Natural killer cell (primary cell): Measurements from ENCODE around the gene STIL. TPM values are rescaled to one million over a fixed set of nuclear protein-coding genes. Genes with fewer than 3 reads are reported as not detected.

Source experiments
- ATAC-seq, 3 donors: fragments of 150-1000 bp in 2 of 3; fragments of 200-7000 bp in 1 of 3; cut with Tn5 transposase; 1 replicate in 1 of 3; 2 replicates in 2 of 3; pipeline ENCODE4 v1.10.0; 2021; ENCODE audit warnings: mild to moderate bottlenecking in 2 of 3, moderate library complexity in 2 of 3
- DNase-seq, 2 donors: peaks; one replicate each; pipeline versions ENCODE4 v3.0.0 to v3.0.0-alpha.2; 2013 to 2021; ENCODE audit warnings: mixed read lengths in 1 of 2
- H3K27ac ChIP-seq: one replicate; pipeline ENCODE4 v1.5.1; 2013; ENCODE audit warnings: mild to moderate bottlenecking, low read length
- H3K27me3 ChIP-seq: one replicate; pipeline ENCODE4 v1.6.1; 2013; ENCODE audit warnings: low read length; ENCODE audit not compliant: control insufficient read depth, insufficient read depth
- H3K36me3 ChIP-seq: one replicate; pipeline ENCODE4 v1.6.1; 2013; ENCODE audit warnings: low read length; ENCODE audit not compliant: control insufficient read depth, insufficient read depth
- H3K4me1 ChIP-seq: one replicate; pipeline ENCODE4 v1.6.1; 2013; ENCODE audit warnings: low read length; ENCODE audit not compliant: control insufficient read depth, insufficient read depth
- H3K4me3 ChIP-seq: one replicate; pipeline ENCODE4 v1.5.1; 2013; ENCODE audit warnings: low read length
- H3K9me3 ChIP-seq: one replicate; pipeline ENCODE4 v1.6.1; 2013; ENCODE audit warnings: low read length; ENCODE audit not compliant: control insufficient read depth, insufficient read depth
- H3K27ac Mint-ChIP-seq, 2 donors: one replicate each; pipeline ENCODE4 v1.8.0; 2022; ENCODE audit warnings: mild to moderate bottlenecking in 2 of 2, mixed read lengths in 2 of 2, moderate library complexity in 1 of 2
- H3K27me3 Mint-ChIP-seq, 2 donors: one replicate each; pipeline ENCODE4 v1.8.0; 2022; ENCODE audit warnings: low read depth in 2 of 2, mixed read lengths in 2 of 2
- H3K36me3 Mint-ChIP-seq: one replicate; pipeline ENCODE4 v1.8.0; 2022; ENCODE audit warnings: mixed read lengths
- H3K4me1 Mint-ChIP-seq, 2 donors: one replicate each; pipeline ENCODE4 v1.8.0; 2022; ENCODE audit warnings: mixed read lengths in 2 of 2
- H3K4me3 Mint-ChIP-seq: one replicate; pipeline ENCODE4 v1.8.0; 2022; ENCODE audit warnings: mild to moderate bottlenecking, moderate library complexity, mixed read lengths
- H3K9me3 Mint-ChIP-seq, 2 donors: one replicate each; pipeline ENCODE4 v1.8.0; 2022; ENCODE audit warnings: mixed read lengths in 2 of 2
- CTCF ChIP-seq: fragments of 200-600 bp; IDR thresholded peaks from one replicate; pipeline ENCODE4 v1.8.0; 2022; ENCODE audit warnings: antibody characterized with exemption
- WGBS: methylation state at CpG from one replicate; pipeline ENCODE4 v1.1.7; 2013; ENCODE audit warnings: missing lambda C conversion rate; ENCODE audit not compliant: insufficient coverage; 5-methylcytosine and 5-hydroxymethylcytosine counted together
- intact Hi-C: fragments of 100-400 bp; cut with micrococcal nuclease; formaldehyde crosslinking; loops from one replicate; pipeline ENCODE4 v1.14.2; 2022
- total RNA-seq, 4 donors: library from RNA; stranded (reverse); fragments of 120-200 nt in 1 of 4; gene quantifications; one replicate each; pipeline versions ENCODE4 v1.2.3 to v1.2.4, GENCODE V29; 2013 to 2022

STIL gene
- total RNA-seq, 3 donors from 2014 or later (not counting 1 experiment from before 2014, with no cell fraction given), result 2.1 to 2.9 (median 2.4) TPM

GRCh38 chr1:47249755-47250154, 64.2 kb downstream of the STIL start:
- intact Hi-C loops, result no loop called here
- DNase-seq (no peak), ATAC-seq (no peak)
- H3K9me3 ChIP-seq, result no peaks in the 10 kb centered on the region
- H3K9me3 Mint-ChIP-seq, result no peaks in the 10 kb centered on the region
- H3K4me1 Mint-ChIP-seq, result no peaks in the 10 kb centered on the region
- no peak overlapping the region for H3K27ac Mint-ChIP-seq
- H3K27me3 Mint-ChIP-seq, result peaks cover 2 to 4% of the 10 kb centered on the region in 2 donors
- H3K36me3 ChIP-seq, result no peaks in the 10 kb centered on the region
- no peak overlapping the region for H3K27ac ChIP-seq
- H3K27me3 ChIP-seq, result no peaks in the 10 kb centered on the region
- no peaks in the 10 kb centered on the region for H3K4me1 ChIP-seq
- no peak overlapping the region for H3K4me3 ChIP-seq
- TF ChIP-seq CTCF, result no peak
- WGBS, result 91% methylated on average over 1 of the region's 3 CpGs
- no peaks in the 10 kb centered on the region for H3K36me3 Mint-ChIP-seq
- H3K4me3 Mint-ChIP-seq, result no peak overlapping the region

GRCh38 chr1:47244339-47244862, 69.5 kb downstream of the STIL start:
- Histone ChIP-seq H3K4me3 (no peak overlapping the region), H3K9me3 (no peaks in the 10 kb centered on the region), H3K36me3 (no peaks in the 10 kb centered on the region), H3K27ac (no peak overlapping the region), H3K4me1 (no peaks in the 10 kb centered on the region), H3K27me3 (no peaks in the 10 kb centered on the region)
- peaks cover 0 to 2% of the 10 kb centered on the region in 2 donors for H3K4me1 Mint-ChIP-seq
- H3K9me3 Mint-ChIP-seq, result no peaks in the 10 kb centered on the region
- TF ChIP-seq CTCF, result no peak
- no peaks in the 10 kb centered on the region for H3K36me3 Mint-ChIP-seq
- H3K27me3 Mint-ChIP-seq, result peaks cover 18% of the 10 kb centered on the region in 2 donors
- WGBS, result 73% methylated on average over 3 of the region's 3 CpGs
- ATAC-seq (no peak), DNase-seq (no peak)
- intact Hi-C loops, result no loop called here
- no peak overlapping the region for H3K4me3 Mint-ChIP-seq
- H3K27ac Mint-ChIP-seq, result no peak overlapping the region

- Mint-ChIP-seq H3K9me3 (no peaks in the 10 kb centered on the region), H3K27me3 (peaks cover 20 to 22% of the 10 kb centered on the region in 2 donors), H3K4me1 (peaks cover 0 to 6% of the 10 kb centered on the region in 2 donors), H3K27ac (no peak overlapping the region), H3K36me3 (no peaks in the 10 kb centered on the region), H3K4me3 (no peak overlapping the region)
- H3K27ac ChIP-seq, result no peak overlapping the region
- no peaks in the 10 kb centered on the region for H3K9me3 ChIP-seq
- no peaks in the 10 kb centered on the region for H3K36me3 ChIP-seq
- H3K27me3 ChIP-seq, result no peaks in the 10 kb centered on the region
- H3K4me3 ChIP-seq, result no peak overlapping the region
- no peak for TF ChIP-seq CTCF
- ATAC-seq, result no peak
- intact Hi-C loops, result no loop called here
- no peak for DNase-seq
- 76% methylated on average over 4 of the region's 5 CpGs for WGBS
- no peaks in the 10 kb centered on the region for H3K4me1 ChIP-seq
These were observed 70.0 kb downstream of the STIL start for GRCh38 chr1:47243910-47244309.
